Left lung (tissue), 10 donors: ENCODE results near the gene LIMS1. TPM values are rescaled to one million over a fixed set of nuclear protein-coding genes. Genes with fewer than 3 reads are reported as not detected.
A peak's percentile ranks its signal among the peaks of the same experiment; 100 is the strongest.

ENCODE experiments used
- ATAC-seq: fragments of 200-7000 bp; cut with Tn5 transposase; one replicate; pipeline ENCODE4 v1.9.1; 2020; ENCODE audit warnings: moderate library complexity
- DNase-seq, 4 donors: peaks; one replicate each; pipeline ENCODE4 v3.0.0-alpha.2; 2013 to 2020
- H3K27ac ChIP-seq, 2 donors: fragments of 200-600 bp; sonication (generic) in 1 of 2; one replicate each; pipeline versions ENCODE4 v1.5.0 to v1.8.0; 2020 to 2021
- H3K27me3 ChIP-seq, 2 donors: fragments of 200-600 bp; sonication (generic) in 1 of 2; one replicate each; pipeline versions ENCODE4 v1.5.0 to v1.8.0; 2020 to 2021
- H3K36me3 ChIP-seq, 2 donors: fragments of 200-600 bp; sonication (generic) in 1 of 2; one replicate each; pipeline versions ENCODE4 v1.5.0 to v1.8.0; 2020 to 2021
- H3K4me1 ChIP-seq, 2 donors: fragments of 200-600 bp; one replicate each; pipeline ENCODE4 v1.8.0; 2021
- H3K4me3 ChIP-seq, 2 donors: fragments of 200-600 bp; sonication (generic) in 1 of 2; one replicate each; pipeline versions ENCODE4 v1.5.0 to v1.8.0; 2020 to 2021; ENCODE audit warnings: mild to moderate bottlenecking in 1 of 2
- H3K9me3 ChIP-seq, 2 donors: fragments of 200-600 bp; sonication (generic) in 1 of 2; one replicate each; pipeline versions ENCODE4 v1.5.0 to v1.8.0; 2020 to 2021
- CTCF ChIP-seq, 2 donors: fragments of 200-600 bp; sonication (generic) in 1 of 2; IDR thresholded peaks; one replicate each; pipeline versions ENCODE4 v1.5.0 to v1.8.0; 2021; ENCODE audit warnings: antibody characterized with exemption in 2 of 2
- intact Hi-C, 2 donors: fragments of 100-400 bp; cut with DNase I; formaldehyde crosslinking; loops; one replicate each; pipeline versions ENCODE4 v1.11.2 to v1.14.2; 2022
- polyA plus RNA-seq, 6 donors: library from polyadenylated mRNA; unstranded; fragments of 120-200 nt; gene quantifications; one replicate each; pipeline ENCODE4 v1.2.1, GENCODE V29; 2013; ENCODE audit not compliant: insufficient read length in 6 of 6
- total RNA-seq, 2 donors: library from RNA; stranded (reverse); fragmentation: NEBNext Ultra II Directional; extraction: Animal tissue kit (Norgen Biotek cat#: 25700); gene quantifications; one replicate each; pipeline ENCODE4 v1.2.1, GENCODE V29; 2021
- donor health status: DM: no; HTN: yes; CAD: no.
- donor health status: DM: no; HTN: no; CAD: no.

Gene LIMS1
- total and polyA plus RNA-seq, 8 donors = 63.2 to 122 (median 70.4) TPM

- Histone ChIP-seq H3K4me1 (peaks cover 45 to 97% of the 10 kb centered on the region in 2 donors), H3K9me3 (no peaks in the 10 kb centered on the region), H3K4me3 (no peak overlapping the region), H3K36me3 (no peaks in the 10 kb centered on the region), H3K27me3 (no peaks in the 10 kb centered on the region), H3K27ac (peak overlapping the region; percentile 74 to 75)
- no peak for TF ChIP-seq CTCF (IDR thresholded peaks at IDR 0.05)
- DNase-seq (no peak), ATAC-seq (no peak)
- intact Hi-C loops = no loop called here
These were observed 86.4 kb downstream of the LIMS1 start for GRCh38 chr2:108620656-108621055.

- Histone ChIP-seq H3K36me3 (no peaks in the 10 kb centered on the region), H3K27ac (peak overlapping the region; percentile 74 to 75), H3K9me3 (no peaks in the 10 kb centered on the region), H3K4me1 (peaks cover 45 to 96% of the 10 kb centered on the region in 2 donors), H3K4me3 (peak overlapping the region in 1 of 2 donors; percentile 16), H3K27me3 (no peaks in the 10 kb centered on the region)
- peak in 1 of 4 donors; percentile 75 for DNase-seq
- no peak for TF ChIP-seq CTCF (IDR thresholded peaks at IDR 0.05)
- intact Hi-C loops = no loop called here
- ATAC-seq = peak; percentile 80
These were observed 86.9 kb downstream of the LIMS1 start for GRCh38 chr2:108621087-108621559.

- ATAC-seq = no peak
- no peak for DNase-seq
- Histone ChIP-seq H3K9me3 (no peaks in the 10 kb centered on the region), H3K27me3 (no peaks in the 10 kb centered on the region), H3K4me3 (peak overlapping the region; percentile 2 to 16), H3K4me1 (peaks cover 41 to 96% of the 10 kb centered on the region in 2 donors), H3K27ac (peak overlapping the region; percentile 74 to 75), H3K36me3 (no peaks in the 10 kb centered on the region)
- no peak for TF ChIP-seq CTCF (IDR thresholded peaks at IDR 0.05)
- intact Hi-C loops = no loop called here
These were observed 87.7 kb downstream of the LIMS1 start for GRCh38 chr2:108621687-108622681.

- H3K9me3 ChIP-seq = no peaks in the 10 kb centered on the region
- peak; percentile 52 for ATAC-seq
- peak overlapping the region; percentile 74 to 75 for H3K27ac ChIP-seq
- intact Hi-C loops = no loop called here
- H3K36me3 ChIP-seq = no peaks in the 10 kb centered on the region
- H3K27me3 ChIP-seq = no peaks in the 10 kb centered on the region
- no peak for TF ChIP-seq CTCF (IDR thresholded peaks at IDR 0.05)
- peaks cover 27 to 81% of the 10 kb centered on the region in 2 donors for H3K4me1 ChIP-seq
- H3K4me3 ChIP-seq = no peak overlapping the region
- DNase-seq = peak in 1 of 4 donors; percentile 73
These were observed 89.3 kb downstream of the LIMS1 start for GRCh38 chr2:108623616-108624015.

- H3K4me3 ChIP-seq = no peak overlapping the region
- no peak for DNase-seq
- peaks cover 23 to 64% of the 10 kb centered on the region in 2 donors for H3K4me1 ChIP-seq
- peak overlapping the region in 1 of 2 donors; percentile 75 for H3K27ac ChIP-seq
- no peaks in the 10 kb centered on the region for H3K27me3 ChIP-seq
- intact Hi-C loops = no loop called here
- H3K9me3 ChIP-seq = no peaks in the 10 kb centered on the region
- H3K36me3 ChIP-seq = no peaks in the 10 kb centered on the region
- no peak for TF ChIP-seq CTCF (IDR thresholded peaks at IDR 0.05)
- no peak for ATAC-seq
These were observed 91.0 kb downstream of the LIMS1 start for GRCh38 chr2:108625186-108625827.
